Measurements from ENCODE around the gene MAJIN. TPM values are rescaled to one million over a fixed set of nuclear protein-coding genes. Genes with fewer than 3 reads are reported as not detected.

Gene MAJIN
- total RNA-seq, 4 donors from 2014 or later, result not detected

- Histone ChIP-seq H3K4me1 (no peaks in the 10 kb centered on the region), H3K27me3 (no peaks in the 10 kb centered on the region), H3K27ac (no peak within 1 kb of the TSS), H3K9me3 (no peaks in the 10 kb centered on the region), H3K36me3 (peaks cover 0 to 36% of the 10 kb centered on the region in 2 donors), H3K4me3 (no peak within 1 kb of the TSS)
- TF ChIP-seq, protein P1, sequence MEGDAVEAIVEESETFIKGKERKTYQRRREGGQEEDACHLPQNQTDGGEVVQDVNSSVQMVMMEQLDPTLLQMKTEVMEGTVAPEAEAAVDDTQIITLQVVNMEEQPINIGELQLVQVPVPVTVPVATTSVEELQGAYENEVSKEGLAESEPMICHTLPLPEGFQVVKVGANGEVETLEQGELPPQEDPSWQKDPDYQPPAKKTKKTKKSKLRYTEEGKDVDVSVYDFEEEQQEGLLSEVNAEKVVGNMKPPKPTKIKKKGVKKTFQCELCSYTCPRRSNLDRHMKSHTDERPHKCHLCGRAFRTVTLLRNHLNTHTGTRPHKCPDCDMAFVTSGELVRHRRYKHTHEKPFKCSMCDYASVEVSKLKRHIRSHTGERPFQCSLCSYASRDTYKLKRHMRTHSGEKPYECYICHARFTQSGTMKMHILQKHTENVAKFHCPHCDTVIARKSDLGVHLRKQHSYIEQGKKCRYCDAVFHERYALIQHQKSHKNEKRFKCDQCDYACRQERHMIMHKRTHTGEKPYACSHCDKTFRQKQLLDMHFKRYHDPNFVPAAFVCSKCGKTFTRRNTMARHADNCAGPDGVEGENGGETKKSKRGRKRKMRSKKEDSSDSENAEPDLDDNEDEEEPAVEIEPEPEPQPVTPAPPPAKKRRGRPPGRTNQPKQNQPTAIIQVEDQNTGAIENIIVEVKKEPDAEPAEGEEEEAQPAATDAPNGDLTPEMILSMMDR (IDR thresholded peaks at IDR 0.05 in 4 of 5, conservative IDR thresholded peaks at IDR 0.05 in 1 of 5), result no peak
- TF ChIP-seq POLR2A (IDR thresholded peaks at IDR 0.05), result no peak
- DNase-seq (no peak), ATAC-seq (peak in 1 of 2 donors; percentile 22)
- in situ Hi-C loops (cut with MboI; ENCODE audit: low sequenced_read_pairs in 4 of 4), result no loop called here
- intact Hi-C loops (cut with DNase I; ENCODE audit: low total_unique reads), result no loop called here
These were observed 36.4 kb downstream of the MAJIN start, which contains the start of gene GPHA2 for GRCh38 chr11:64935359-64936081. TSS of gene GPHA2 (minus strand) at chr11:64935893. CDS start at chr11:64935460, 433 bp downstream.

GRCh38 chr11:64934682-64935358, 37.1 kb downstream of the MAJIN start:
- Histone ChIP-seq H3K36me3 (peaks cover 0 to 43% of the 10 kb centered on the region in 2 donors), H3K4me1 (no peaks in the 10 kb centered on the region), H3K27me3 (no peaks in the 10 kb centered on the region), H3K4me3 (no peak overlapping the region), H3K9me3 (no peaks in the 10 kb centered on the region), H3K27ac (no peak overlapping the region)
- in situ Hi-C loops (cut with MboI; ENCODE audit: low sequenced_read_pairs in 4 of 4), result no loop called here
- no peak for DNase-seq
- no peak for ATAC-seq
- intact Hi-C loops (cut with DNase I; ENCODE audit: low total_unique reads), result no loop called here
- no peak for TF ChIP-seq POLR2A (IDR thresholded peaks at IDR 0.05)
- TF ChIP-seq, protein P1 (IDR thresholded peaks at IDR 0.05 in 4 of 5, conservative IDR thresholded peaks at IDR 0.05 in 1 of 5), result no peak

GRCh38 chr11:64933935-64934681, 37.8 kb downstream of the MAJIN start:
- peaks cover 0 to 50% of the 10 kb centered on the region in 2 donors for H3K36me3 ChIP-seq
- H3K4me3 ChIP-seq, result no peak overlapping the region
- in situ Hi-C loops (cut with MboI; ENCODE audit: low sequenced_read_pairs in 4 of 4), result no loop called here
- H3K27me3 ChIP-seq, result no peaks in the 10 kb centered on the region
- DNase-seq (no peak), ATAC-seq (no peak)
- intact Hi-C loops (cut with DNase I; ENCODE audit: low total_unique reads), result no loop called here
- TF ChIP-seq, protein P1 (IDR thresholded peaks at IDR 0.05 in 4 of 5, conservative IDR thresholded peaks at IDR 0.05 in 1 of 5), result no peak
- no peak for TF ChIP-seq POLR2A (IDR thresholded peaks at IDR 0.05)
- no peak overlapping the region for H3K27ac ChIP-seq
- H3K9me3 ChIP-seq, result no peaks in the 10 kb centered on the region
- no peaks in the 10 kb centered on the region for H3K4me1 ChIP-seq

- in situ Hi-C loops (cut with MboI; ENCODE audit: low sequenced_read_pairs in 4 of 4) (no loop called here), intact Hi-C loops (cut with DNase I; ENCODE audit: low total_unique reads) (no loop called here)
- DNase-seq, result no peak
- no peaks in the 10 kb centered on the region for H3K27me3 ChIP-seq
- no peak overlapping the region for H3K4me3 ChIP-seq
- H3K36me3 ChIP-seq, result peaks cover 0 to 57% of the 10 kb centered on the region in 2 donors
- ATAC-seq, result no peak
- TF ChIP-seq, protein P1 (IDR thresholded peaks at IDR 0.05 in 4 of 5, conservative IDR thresholded peaks at IDR 0.05 in 1 of 5), result no peak
- TF ChIP-seq POLR2A (IDR thresholded peaks at IDR 0.05), result no peak
- H3K27ac ChIP-seq, result no peak overlapping the region
- H3K4me1 ChIP-seq, result no peaks in the 10 kb centered on the region
- H3K9me3 ChIP-seq, result no peaks in the 10 kb centered on the region
These were observed 38.5 kb downstream of the MAJIN start for GRCh38 chr11:64933213-64933934.
